COLO829 (cell line): Measurements from ENCODE around the gene SIAE.

Experiments
- DNase-seq: peaks from one replicate; pipeline ENCODE4 v3.0.0; 2012; ENCODE audit warnings: low spot score

SIAE gene

GRCh38 chr11:124662106-124662505 is 11.4 kb downstream of the SIAE start:
- no peak for DNase-seq

DNA sequence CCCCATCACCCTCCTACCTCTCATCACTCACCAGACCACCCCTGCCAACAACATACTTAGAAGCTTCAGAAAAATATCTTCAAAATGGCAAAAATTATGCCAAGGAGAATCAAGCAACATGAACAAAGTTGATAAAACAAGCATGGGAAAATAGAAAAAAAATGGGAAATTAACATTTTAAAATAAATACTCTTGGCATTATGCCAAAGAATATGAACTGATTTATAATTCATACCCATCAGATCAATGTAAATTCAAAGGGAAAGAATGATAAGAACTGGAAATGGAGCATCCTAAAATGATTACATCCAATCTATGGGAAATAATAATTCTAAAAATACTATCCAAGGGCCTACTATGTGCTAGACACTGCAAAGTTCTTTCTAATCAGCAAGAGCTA is 12.0 kb downstream of the SIAE start:
- DNase-seq = no peak

DNA sequence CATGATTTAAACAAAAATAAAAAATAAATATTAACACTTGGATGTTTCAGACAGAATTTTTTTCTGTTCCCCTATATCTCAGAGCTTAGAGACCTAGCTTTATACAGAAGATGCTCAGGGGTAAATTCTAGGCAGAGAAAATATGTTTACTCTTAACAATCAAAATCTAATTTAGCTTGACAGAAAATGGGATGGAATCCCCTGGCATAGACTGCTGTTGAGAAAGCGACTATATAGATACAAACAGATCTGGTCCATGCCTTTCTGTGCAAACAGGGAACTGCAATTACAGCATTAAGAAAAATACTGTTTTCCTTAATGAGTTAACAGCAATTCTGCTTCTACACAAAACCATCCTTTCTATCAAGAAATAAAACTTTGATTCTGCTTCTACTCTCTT is 14.6 kb downstream of the SIAE start:
- DNase-seq = no peak

GRCh38 chr11:124658501-124658900 is 15.0 kb downstream of the SIAE start:
- no peak for DNase-seq

- no peak for DNase-seq
Measured at GRCh38 chr11:124657904-124658303, 15.6 kb downstream of the SIAE start.

- no peak for DNase-seq
Measured at GRCh38 chr11:124656774-124657630, 16.5 kb downstream of the SIAE start.

GRCh38 chr11:124648610-124649009 is 24.9 kb downstream of the SIAE start:
- no peak for DNase-seq

- DNase-seq = no peak
Measured at GRCh38 chr11:124646148-124646547, 27.4 kb downstream of the SIAE start.

DNA sequence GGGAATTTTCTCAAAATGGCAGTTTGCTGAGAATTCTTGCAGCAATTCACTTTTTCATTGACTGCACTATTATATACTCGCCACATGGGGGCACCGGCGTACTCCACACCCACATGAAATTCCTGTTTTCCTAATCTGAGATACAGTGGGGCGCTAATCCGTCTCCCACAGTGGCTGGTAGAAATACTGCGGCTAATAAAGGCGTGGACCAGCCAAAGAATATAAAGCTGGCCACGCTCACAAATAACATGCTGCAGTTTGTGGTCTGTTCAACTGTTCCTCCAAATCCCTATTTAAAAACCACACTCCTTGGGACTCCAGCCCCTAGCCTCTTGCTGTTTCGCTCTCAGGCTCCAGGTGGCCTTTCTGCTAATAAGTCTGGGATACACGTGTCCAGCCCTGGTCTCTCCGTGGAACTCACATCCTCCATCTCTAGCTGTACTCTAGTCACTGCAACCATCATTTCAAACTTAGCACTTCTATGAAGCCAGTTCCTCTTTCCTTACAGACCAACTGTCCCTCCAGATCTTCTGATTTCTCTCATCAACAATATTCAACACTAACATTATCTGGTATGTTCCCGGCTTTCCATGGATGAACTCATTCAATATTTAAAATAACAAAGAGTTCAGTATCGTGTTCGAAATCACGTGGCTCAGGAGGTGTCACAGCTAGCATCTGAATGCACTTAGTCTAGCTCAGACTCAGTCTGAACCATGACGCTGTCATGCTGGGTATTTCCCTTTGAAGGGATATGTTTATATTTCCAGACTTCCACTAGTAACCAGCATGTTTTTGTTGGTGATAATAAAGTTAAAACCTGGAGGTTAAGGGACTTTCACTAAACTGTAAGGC is 28.9 kb downstream of the SIAE start:
- DNase-seq = peak; percentile 50

DNA sequence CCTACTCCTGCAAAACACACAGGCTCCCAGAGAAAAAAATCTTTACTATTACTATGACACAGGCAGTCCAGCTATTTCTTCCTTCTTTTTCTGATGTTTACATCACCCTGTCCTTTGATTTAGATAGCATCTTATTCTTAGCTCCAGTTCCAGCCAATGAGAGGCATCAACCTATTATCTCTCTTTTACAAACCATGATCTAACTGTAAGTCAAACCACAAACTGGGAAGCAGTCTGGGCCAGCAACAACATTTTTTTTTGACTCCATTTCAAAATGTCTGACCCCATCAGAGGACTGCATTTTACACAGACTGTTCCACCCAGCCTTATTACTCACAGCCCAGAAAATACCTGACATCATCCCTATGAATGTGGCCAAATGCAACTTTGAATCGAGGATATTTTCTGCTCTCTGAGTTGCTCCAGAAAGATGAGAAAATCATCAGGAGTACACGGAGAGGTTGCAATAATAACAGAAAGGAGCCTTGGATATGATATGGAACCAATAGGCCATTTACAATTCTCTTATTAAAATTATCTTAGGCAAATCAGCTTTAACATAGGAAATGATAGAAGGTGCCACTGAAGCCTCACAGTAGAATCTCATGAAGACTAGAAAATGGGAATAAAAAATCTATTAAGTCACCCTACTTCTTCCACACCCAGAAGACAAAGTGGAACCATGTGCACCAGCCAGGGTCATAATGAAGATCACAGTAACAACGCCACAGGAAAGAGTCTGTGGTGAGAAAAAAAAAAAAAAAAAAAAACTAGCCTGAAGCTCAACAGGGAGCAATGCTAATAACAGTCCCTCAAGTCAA is 29.7 kb downstream of the SIAE start:
- DNase-seq = no peak

GRCh38 chr11:124643042-124643604 is 30.4 kb downstream of the SIAE start:
- no peak for DNase-seq

- DNase-seq = no peak
Measured at GRCh38 chr11:124642628-124643027, 30.9 kb downstream of the SIAE start.

- DNase-seq = no peak
Measured at GRCh38 chr11:124640666-124641065, 32.9 kb downstream of the SIAE start.

- DNase-seq = no peak
Measured at GRCh38 chr11:124639186-124639585, 34.4 kb downstream of the SIAE start.

- DNase-seq = no peak
Measured at GRCh38 chr11:124638500-124638899, 35.0 kb downstream of the SIAE start.

DNA sequence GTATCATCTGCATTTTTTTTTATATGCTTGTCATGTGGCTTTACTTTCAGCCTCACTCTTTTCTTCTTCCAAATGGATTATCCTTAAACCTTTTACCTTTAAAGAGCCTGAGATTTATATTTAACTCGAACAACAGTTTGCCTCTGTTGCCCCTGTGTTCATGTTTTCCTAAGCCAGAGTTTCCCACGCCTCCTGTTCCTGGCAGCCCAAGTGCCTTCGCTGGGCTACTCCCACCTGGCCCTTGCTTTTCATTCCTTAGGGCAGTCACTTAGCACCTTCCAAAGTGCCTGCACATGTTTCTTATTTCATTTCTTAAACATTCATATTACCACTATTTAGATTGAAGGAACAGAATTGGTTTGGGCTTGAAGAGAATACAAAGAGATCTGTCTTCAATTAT is 37.6 kb downstream of the SIAE start:
- DNase-seq = no peak

- DNase-seq = no peak
Measured at GRCh38 chr11:124633355-124633754, 40.2 kb downstream of the SIAE start.

- DNase-seq = no peak
Measured at GRCh38 chr11:124629961-124630360, 43.6 kb downstream of the SIAE start.

- DNase-seq = no peak
Measured at GRCh38 chr11:124627546-124627945, 46.0 kb downstream of the SIAE start.

DNA sequence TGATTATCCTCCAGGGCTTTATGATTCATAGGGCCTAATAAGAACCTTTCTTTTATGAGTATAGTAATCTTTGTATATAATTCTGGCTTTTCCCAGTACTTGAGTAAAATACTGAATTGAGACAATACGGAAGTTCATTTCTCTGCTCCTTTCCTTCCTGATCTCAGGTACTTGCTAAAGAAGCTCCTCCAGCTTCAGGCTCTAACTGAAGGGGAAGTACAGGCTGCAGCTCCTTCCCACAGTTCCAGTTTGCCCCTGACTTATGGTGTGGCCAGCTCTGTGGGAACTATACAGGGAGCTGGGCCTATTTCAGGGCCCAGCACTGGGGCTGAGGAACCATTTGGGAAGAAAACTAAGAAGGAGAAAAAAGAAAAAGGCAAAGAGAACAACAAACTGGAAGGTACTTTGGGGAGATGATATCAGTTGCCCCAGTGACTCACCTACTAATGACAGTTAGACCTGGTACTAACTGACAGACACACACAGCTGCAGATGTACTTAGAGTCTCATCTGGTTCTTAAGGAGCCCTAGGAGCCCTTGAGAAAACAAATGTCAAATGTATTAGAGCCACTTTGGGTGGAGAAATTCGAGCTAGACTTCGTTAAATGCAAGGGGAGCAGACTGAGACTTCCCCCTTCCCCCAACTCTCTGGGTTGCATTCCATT is 47.9 kb downstream of the SIAE start:
- DNase-seq = no peak

- no peak for DNase-seq
Measured at GRCh38 chr11:124623861-124624525, 49.5 kb downstream of the SIAE start.
